NCI-H187 treated with DMSO at 0.1 percent for 48 hours (cell line): ENCODE data around the gene LAS1L.
"Not testable (repeated sequence)": the region's sequence is repeated elsewhere in the genome, so short reads cannot be mapped to it uniquely, and the experiment has no call there.

Experiments used
- DNase-seq: peaks from one replicate; lab custom pipeline; 2025; lab: John Stamatoyannopoulos, UW

Gene LAS1L

DNA sequence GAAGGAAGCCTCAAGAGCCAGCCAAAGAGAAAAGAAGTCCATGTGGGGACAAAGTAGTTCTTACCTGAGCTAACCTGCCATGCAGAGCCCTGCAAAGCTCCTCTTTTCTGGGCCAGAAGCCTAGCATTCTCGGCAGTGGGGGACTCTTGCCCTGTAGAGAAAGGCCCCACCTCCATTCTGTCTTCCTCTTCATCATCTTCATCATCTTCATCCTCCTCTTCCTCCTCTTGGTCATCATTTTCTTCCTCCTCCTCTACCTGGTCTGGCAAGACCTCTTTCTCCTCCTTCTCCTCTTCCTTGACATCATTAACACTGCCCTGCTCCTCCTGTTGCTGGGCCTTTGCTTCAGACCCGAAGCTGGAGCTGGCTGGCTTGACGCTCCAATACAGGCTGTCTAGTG is 16.7 kb downstream of the LAS1L start:
- DNase-seq: no peak

DNA sequence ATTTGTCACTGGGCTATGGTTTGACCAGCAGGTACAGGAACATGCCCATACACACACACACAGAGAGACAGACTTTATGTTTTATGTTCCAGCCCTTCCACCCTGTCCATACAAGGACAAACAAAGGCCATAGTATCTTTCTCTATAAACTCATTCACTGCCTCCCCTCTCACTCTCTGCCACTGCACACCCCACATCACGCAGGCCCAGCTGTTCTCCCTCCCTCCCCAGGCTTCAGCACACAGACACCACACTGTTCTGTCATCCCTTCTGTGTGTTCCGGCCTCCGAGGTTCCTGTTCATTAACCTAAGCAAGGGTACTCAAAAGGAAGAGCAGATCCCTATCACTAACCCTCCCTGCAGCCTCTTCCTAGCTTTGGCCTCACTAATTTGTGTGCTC is 17.8 kb downstream of the LAS1L start:
- no peak for DNase-seq

- DNase-seq: no peak
Observed at GRCh38 chrX:65513610-65514009, 21.0 kb downstream of the LAS1L start.

DNA sequence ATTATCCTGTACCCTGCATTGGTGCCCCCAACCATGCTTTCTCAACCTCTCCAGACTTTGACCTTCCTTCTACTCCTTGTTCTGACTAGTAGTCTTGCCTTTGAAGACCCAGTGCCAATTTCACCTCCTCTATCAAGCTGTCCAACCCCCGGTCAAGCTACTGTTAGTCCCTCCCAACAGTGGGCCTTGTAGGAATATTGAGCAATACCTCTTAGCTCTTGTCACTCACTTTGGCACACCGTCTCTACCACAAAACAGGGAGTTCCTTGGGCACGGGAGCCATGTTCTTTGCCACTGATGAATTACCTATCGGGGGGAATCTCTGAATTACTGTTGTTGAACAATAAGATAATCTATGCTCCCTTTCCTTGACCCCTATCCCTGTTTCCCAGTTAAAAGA is 25.2 kb downstream of the LAS1L start:
- DNase-seq: no peak

GRCh38 chrX:65508851-65509250 is 25.7 kb downstream of the LAS1L start:
- no peak for DNase-seq

- no peak for DNase-seq
Observed at GRCh38 chrX:65502618-65503017, 32.0 kb downstream of the LAS1L start.

GRCh38 chrX:65493431-65493830 is 41.2 kb downstream of the LAS1L start:
- DNase-seq: no peak

- no peak for DNase-seq
Observed at GRCh38 chrX:65491620-65492019, 43.0 kb downstream of the LAS1L start.

- DNase-seq: no peak
Observed at GRCh38 chrX:65488495-65488894, 46.1 kb downstream of the LAS1L start.

GRCh38 chrX:65480960-65481359 is 53.6 kb downstream of the LAS1L start:
- no peak for DNase-seq

GRCh38 chrX:65479102-65479501 is 55.5 kb downstream of the LAS1L start:
- not testable (repeated sequence) for DNase-seq

GRCh38 chrX:65476564-65476963 is 58.0 kb downstream of the LAS1L start:
- no peak for DNase-seq

DNA sequence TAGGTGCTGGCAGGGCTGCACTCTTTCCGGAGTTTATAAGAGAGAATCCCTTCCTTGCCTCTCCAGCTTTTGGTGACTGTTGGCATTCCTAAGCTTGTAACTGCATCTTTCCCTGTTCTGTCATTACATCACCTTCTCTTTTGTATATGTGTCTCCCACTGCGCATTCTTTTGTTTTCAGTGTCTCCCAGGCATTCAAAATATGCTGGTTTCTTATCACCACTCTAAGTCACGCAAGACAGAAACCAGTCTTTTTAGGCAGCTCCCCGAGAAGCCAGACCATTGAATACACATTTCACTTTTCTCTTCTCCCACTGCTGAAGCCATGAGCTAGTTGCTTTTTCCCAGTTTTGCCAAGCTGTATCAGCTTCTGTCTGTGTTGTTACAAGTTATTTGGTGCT is 71.0 kb downstream of the LAS1L start:
- no peak for DNase-seq
